HCT116 (cell line): ENCODE measurements around the gene PLA2G2C. TPM values are rescaled to one million over a fixed set of nuclear protein-coding genes. Genes with fewer than 3 reads are reported as not detected.

ENCODE experiments used
- ATAC-seq: fragments of 200-7000 bp; cut with Tn5 transposase; 2 replicates; pipeline ENCODE4 v1.9.1; 2020; ENCODE audit warnings: mild to moderate bottlenecking, moderate library complexity
- BruUV-seq: library from RNA; stranded (reverse); fragments of 400-500 nt; replicated peaks from 2 replicates; lab custom pipeline; 2021; lab: Mats Ljungman, UMichigan
- CTCF ChIA-PET: fragments of 300-600 bp; sonication (Branson Sonifier 250); formaldehyde crosslinking; loops from one replicate; lab custom pipeline; 2021; ENCODE audit warnings: antibody characterized with exemption; lab: Charles Lee
- POLR2A ChIA-PET: fragments of 300-600, 350-600 bp; sonication (Branson Sonifier 250); formaldehyde crosslinking; loops from one replicate; lab custom pipeline; 2021; ENCODE audit warnings: antibody characterized with exemption; lab: Charles Lee
- RAD21 ChIA-PET, 2 experiments: fragments of 300-600 bp; sonication (Branson Sonifier 250); formaldehyde crosslinking; loops; one replicate each; lab custom pipeline; 2023; ENCODE audit warnings: low total read pairs in 2 of 2; ENCODE audit not compliant: uncharacterized antibody in 2 of 2, unreplicated experiment in 2 of 2, low non-redundant PET in 1 of 2; lab: Charles Lee
- DNase-seq: peaks from one replicate; pipeline ENCODE4 v3.0.0-alpha.2; 2010; ENCODE audit warnings: low read depth, low spot score
- H2AFZ ChIP-seq: fragments of 200-600 bp; shearing (Covaris generic), sonication (generic); 2 replicates; pipeline ENCODE4 v1.6.1; 2017; ENCODE audit warnings: low read depth, mixed run types, mixed read lengths, antibody characterized with exemption, low read length; ENCODE audit not compliant: poor library complexity, severe bottlenecking
- H3K27ac ChIP-seq: 2 replicates; pipeline ENCODE4 v1.5.1; 2012; ENCODE audit warnings: low read depth, low read length
- H3K27me3 ChIP-seq: fragments of 200-600 bp; sonication (generic); 2 replicates; pipeline ENCODE4 v1.6.1; 2016; ENCODE audit warnings: mixed run types, low read length, mixed read lengths; ENCODE audit not compliant: insufficient read depth
- H3K36me3 ChIP-seq, 2 experiments: fragments of 200-500 bp in 1 of 2; fragments of 200-600 bp in 1 of 2; sonication (Bioruptor generic) in 1 of 2; sonication (generic) in 1 of 2; 2 replicates each; pipeline versions ENCODE4 v1.5.1 to v1.6.1; 2014 to 2016; ENCODE audit warnings: low read length in 2 of 2, inconsistent platforms in 1 of 2, mixed read lengths in 1 of 2, mixed run types in 1 of 2; ENCODE audit not compliant: insufficient read depth in 2 of 2, control insufficient read depth in 1 of 2
- H3K4me1 ChIP-seq, 2 experiments: fragments of 200-600 bp in 1 of 2; sonication (generic) in 1 of 2; 2 replicates each; pipeline versions ENCODE4 v1.5.1 to v1.6.1; 2012 to 2017; ENCODE audit warnings: low read length in 2 of 2, inconsistent platforms in 1 of 2, mild to moderate bottlenecking in 1 of 2, mixed read lengths in 1 of 2, mixed run types in 1 of 2, moderate library complexity in 1 of 2; ENCODE audit not compliant: insufficient read depth in 2 of 2, control insufficient read depth in 1 of 2
- H3K4me2 ChIP-seq: fragments of 200-600 bp; sonication (generic); 2 replicates; pipeline ENCODE4 v1.6.1; 2017; ENCODE audit warnings: mixed run types, low read length, mixed read lengths
- H3K4me3 ChIP-seq, 2 experiments: fragments of 200-600 bp in 1 of 2; sonication (generic) in 1 of 2; replicated peaks in 1 of 2; 2 replicates each; pipeline ENCODE4 v1.5.1; 2011 to 2016; ENCODE audit warnings: low read length in 2 of 2, control low read depth in 1 of 2, low read depth in 1 of 2, mild to moderate bottlenecking in 1 of 2, mixed read lengths in 1 of 2, mixed run types in 1 of 2
- H3K79me2 ChIP-seq: fragments of 200-600 bp; sonication (generic); 2 replicates; pipeline ENCODE4 v1.6.1; 2017; ENCODE audit warnings: mild to moderate bottlenecking, mixed run types, low read length, moderate library complexity, mixed read lengths; ENCODE audit not compliant: insufficient read depth
- H3K9ac ChIP-seq: fragments of 200-600 bp; sonication (generic); 2 replicates; pipeline ENCODE4 v1.6.1; 2016; ENCODE audit warnings: low read length, mixed read lengths
- H3K9me2 ChIP-seq: fragments of 200-600 bp; sonication (generic), shearing (Covaris generic); 2 replicates; pipeline ENCODE4 v1.6.1; 2017; ENCODE audit warnings: mixed run types, mild to moderate bottlenecking, moderate library complexity; ENCODE audit not compliant: insufficient read depth
- H3K9me3 ChIP-seq, 2 experiments: fragments of 200-500 bp in 1 of 2; fragments of 200-600 bp in 1 of 2; sonication (Bioruptor generic) in 1 of 2; sonication (generic) in 1 of 2; 2 replicates each; pipeline ENCODE4 v1.6.1; 2014 to 2017; ENCODE audit warnings: low read length in 2 of 2, mixed read lengths in 2 of 2, inconsistent platforms in 1 of 2, low read depth in 1 of 2, mild to moderate bottlenecking in 1 of 2, mixed run types in 1 of 2, moderate library complexity in 1 of 2; ENCODE audit not compliant: control insufficient read depth in 1 of 2, insufficient read depth in 1 of 2
- H4K20me1 ChIP-seq: fragments of 200-600 bp; sonication (generic), shearing (Covaris generic); 2 replicates; pipeline ENCODE4 v1.6.1; 2017; ENCODE audit warnings: mixed run types, mild to moderate bottlenecking, moderate library complexity; ENCODE audit not compliant: insufficient read depth
- CBX3 ChIP-seq: IDR thresholded peaks from 2 replicates; pipeline ENCODE4 v1.6.1; 2012; ENCODE audit warnings: low read depth
- EGR1 ChIP-seq: IDR thresholded peaks from 2 replicates; pipeline ENCODE4 v1.6.1; 2012; ENCODE audit warnings: low read depth
- EZH2 ChIP-seq: fragments of 200-600 bp; sonication (generic); IDR thresholded peaks from 2 replicates; pipeline ENCODE4 v1.6.1; 2017; ENCODE audit warnings: antibody characterized with exemption, mixed run types
- JUND ChIP-seq: IDR thresholded peaks from 2 replicates; pipeline ENCODE4 v1.6.1; 2012
- MAX ChIP-seq: IDR thresholded peaks from 2 replicates; pipeline ENCODE4 v1.6.1; 2012
- REST ChIP-seq: IDR thresholded peaks from 2 replicates; pipeline ENCODE4 v1.6.1; 2012; ENCODE audit warnings: low read depth
- SIN3A ChIP-seq: IDR thresholded peaks from 2 replicates; pipeline ENCODE4 v1.6.1; 2012; ENCODE audit warnings: low read depth
- SRF ChIP-seq: IDR thresholded peaks from 2 replicates; pipeline ENCODE4 v1.6.1; 2012; ENCODE audit warnings: low read depth
- ZFX ChIP-seq: fragments of 450-650 bp; IDR thresholded peaks from 2 replicates; pipeline ENCODE4 v1.6.1; 2017
- intact Hi-C: fragments of 100-400 bp; cut with micrococcal nuclease; formaldehyde crosslinking; loops from 2 replicates; pipeline ENCODE4 v1.10.0; 2022
- total RNA-seq: library from RNA; stranded (reverse); gene quantifications from one replicate; pipeline ENCODE4 v1.2.1, GENCODE V29; 2021; ENCODE audit not compliant: unreplicated experiment

PLA2G2C gene
- total RNA-seq, 1 experiment from 2014 or later = not detected

- H3K4me1 ChIP-seq = no peaks in the 10 kb centered on the region
- H3K9me2 ChIP-seq = no peaks in the 10 kb centered on the region
- ChIA-PET POLR2A (no interaction called here), RAD21 (no interaction called here), CTCF (interaction anchor here (1.8 kb wide), 1 partner anchor 15 kb away, joined by 6 read pairs; no protein-coding TSS in a partner anchor)
- BruUV-seq = no TSS peak
- H3K4me3 ChIP-seq = no peak overlapping the region
- H3K9ac ChIP-seq = no peak overlapping the region
- DNase-seq (no peak), ATAC-seq (no peak)
- no peak overlapping the region for H3K27ac ChIP-seq
- intact Hi-C loops = no loop called here
- TF ChIP-seq ZFX (no peak), SRF (no peak), MAX (no peak), EGR1 (no peak), REST (no peak), JUND (no peak), EZH2 (no peak), SIN3A (no peak), CBX3 (no peak)
- H4K20me1 ChIP-seq = no peaks in the 10 kb centered on the region
- no peak overlapping the region for H3K4me2 ChIP-seq
- no peaks in the 10 kb centered on the region for H3K9me3 ChIP-seq
- no peaks in the 10 kb centered on the region for H3K36me3 ChIP-seq
- H3K79me2 ChIP-seq = no peaks in the 10 kb centered on the region
- H2AFZ ChIP-seq = no peak overlapping the region
- no peaks in the 10 kb centered on the region for H3K27me3 ChIP-seq
Measured at GRCh38 chr1:20227704-20228103, 41.4 kb upstream of the PLA2G2C start.
